Stimulated activated CD8-positive, alpha-beta memory T cell treated with anti-CD3 and anti-CD28 coated beads, Interleukin-4, amount 100 ng/mL, for 1 hour (primary cell): Measurements from ENCODE around the gene SLC29A4.
"Not testable (repeated sequence)": the region's sequence is repeated elsewhere in the genome, so short reads cannot be mapped to it uniquely, and the experiment has no call there.

Source experiments
- DNase-seq, 2 donors: peaks; one replicate each; pipeline ENCODE4 v3.0.0-alpha.2; 2020; ENCODE audit warnings: low read depth in 2 of 2, low spot score in 1 of 2

Gene SLC29A4

DNA sequence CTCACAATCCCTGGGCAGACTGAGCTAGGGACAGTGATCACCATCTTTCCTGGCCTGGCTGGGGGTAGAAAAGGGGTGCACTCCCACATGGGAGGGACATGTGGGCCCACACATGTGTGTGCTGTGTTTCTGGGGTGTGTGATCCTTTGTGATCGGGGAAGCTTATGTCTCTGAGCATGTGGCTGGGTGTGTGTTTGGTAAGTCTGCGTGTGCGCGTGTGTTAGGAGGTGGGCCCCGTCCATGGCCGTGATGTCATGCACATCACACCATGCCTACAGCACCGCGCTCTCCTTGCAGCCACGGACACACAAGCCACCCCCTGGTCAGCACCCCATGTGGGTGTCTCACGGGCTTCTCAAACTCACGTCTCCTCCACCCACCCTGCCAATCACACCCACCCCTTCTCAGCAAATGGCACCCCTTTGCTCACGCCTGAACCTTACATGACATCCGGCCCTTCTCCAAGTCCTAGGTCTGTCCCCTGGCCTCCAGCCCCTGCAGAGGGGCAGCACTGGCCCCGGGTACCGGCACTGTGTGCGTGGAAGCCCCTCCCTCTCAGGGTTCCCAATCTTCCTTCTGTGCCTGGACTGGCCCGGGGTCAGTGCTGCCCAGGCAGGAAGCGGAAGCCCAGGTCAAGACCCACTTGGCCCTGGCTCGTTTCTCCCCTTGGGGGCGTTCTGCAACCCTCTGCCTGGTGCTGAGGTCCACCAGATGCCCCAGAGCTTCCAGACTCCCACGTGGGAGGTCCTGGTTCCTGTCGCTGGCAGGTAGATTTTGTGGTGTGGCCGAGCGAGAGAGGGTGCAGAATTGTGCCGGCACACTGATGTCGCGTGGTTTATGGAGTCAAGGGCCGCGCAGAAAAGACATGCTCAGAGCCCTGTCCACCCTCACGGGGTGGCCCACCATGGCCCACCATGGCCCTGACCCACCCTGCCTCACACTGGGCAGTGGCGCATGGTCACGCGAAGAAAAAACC, 12.6 kb downstream of the SLC29A4 start:
- no peak for DNase-seq

- no peak for DNase-seq
Measured at GRCh38 chr7:5296015-5296610, 13.4 kb downstream of the SLC29A4 start.

DNA sequence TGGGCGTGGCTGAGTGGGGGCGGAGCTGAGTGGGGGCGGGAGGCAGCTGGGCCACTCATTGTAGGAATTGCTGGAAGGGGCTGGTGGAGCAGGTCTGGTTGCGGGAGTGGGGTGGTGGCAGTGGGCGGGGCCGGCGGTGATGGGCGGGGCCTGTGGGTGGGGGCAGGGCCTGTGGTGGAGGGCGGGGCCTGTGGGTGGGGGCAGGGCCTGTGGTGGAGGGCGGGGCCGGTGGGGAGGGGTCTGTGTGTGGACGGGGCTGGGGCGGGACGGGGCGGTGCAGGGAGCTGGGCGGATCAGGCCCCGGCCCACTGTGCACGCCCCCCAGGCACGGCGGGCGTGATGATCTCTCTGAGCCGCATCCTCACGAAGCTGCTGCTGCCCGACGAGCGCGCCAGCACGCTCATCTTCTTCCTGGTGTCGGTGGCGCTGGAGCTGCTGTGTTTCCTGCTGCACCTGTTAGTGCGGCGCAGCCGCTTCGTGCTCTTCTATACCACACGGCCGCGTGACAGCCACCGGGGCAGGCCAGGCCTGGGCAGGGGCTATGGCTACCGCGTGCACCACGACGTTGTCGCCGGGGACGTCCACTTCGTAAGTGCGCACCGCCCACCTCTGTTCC, 14.0 kb downstream of the SLC29A4 start:
- peak; percentile 23 to 55 for DNase-seq

DNA sequence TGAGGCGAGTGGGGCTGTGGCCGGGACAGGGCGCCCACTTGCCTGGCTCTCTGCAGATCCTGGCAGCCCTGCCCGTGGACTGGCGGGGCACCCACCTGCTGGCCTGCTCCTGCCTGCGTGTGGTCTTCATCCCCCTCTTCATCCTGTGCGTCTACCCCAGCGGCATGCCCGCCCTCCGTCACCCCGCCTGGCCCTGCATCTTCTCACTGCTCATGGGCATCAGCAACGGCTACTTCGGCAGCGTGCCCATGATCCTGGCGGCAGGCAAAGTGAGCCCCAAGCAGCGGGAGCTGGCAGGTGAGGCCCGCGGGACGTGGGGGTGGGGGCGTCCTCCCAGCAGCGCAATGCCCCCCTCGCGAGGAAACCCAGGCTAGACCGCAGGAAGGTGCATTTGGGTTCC, 17.6 kb downstream of the SLC29A4 start:
- no peak for DNase-seq

DNA sequence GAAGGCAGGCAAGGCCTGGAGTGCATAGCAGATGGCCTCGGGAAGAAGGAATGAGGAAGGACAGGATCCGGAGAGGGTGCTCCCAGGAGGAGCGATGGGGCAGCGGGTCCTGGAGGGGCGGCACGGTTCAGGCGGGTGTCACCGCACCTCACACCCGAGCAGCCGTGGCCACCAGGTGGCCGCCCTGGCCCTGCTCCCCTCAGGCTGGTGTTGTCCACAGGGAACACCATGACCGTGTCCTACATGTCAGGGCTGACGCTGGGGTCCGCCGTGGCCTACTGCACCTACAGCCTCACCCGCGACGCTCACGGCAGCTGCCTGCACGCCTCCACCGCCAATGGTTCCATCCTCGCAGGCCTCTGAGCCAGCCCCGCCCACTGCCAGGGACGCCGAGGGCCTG, 19.8 kb downstream of the SLC29A4 start:
- DNase-seq, result no peak

DNA sequence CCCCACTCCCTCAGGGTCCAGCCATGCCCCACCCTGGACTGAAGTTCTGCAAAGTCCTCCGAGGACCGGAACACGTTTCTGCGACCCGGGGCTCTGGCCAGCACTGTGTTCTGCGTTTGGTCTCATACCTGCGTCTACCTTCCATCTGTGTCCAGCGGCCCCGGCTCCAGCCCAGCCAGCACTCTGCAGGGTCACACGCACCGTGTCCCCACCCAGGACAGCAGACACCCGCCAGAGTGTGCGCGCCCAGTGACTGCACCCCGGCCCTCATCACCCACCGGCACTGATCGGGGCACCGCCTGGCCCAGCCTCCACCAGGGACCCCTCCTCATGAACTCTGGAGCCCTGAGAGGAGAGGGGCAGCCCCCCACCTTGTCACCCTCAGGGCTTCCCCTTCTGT, 20.3 kb downstream of the SLC29A4 start:
- DNase-seq, result no peak

DNA sequence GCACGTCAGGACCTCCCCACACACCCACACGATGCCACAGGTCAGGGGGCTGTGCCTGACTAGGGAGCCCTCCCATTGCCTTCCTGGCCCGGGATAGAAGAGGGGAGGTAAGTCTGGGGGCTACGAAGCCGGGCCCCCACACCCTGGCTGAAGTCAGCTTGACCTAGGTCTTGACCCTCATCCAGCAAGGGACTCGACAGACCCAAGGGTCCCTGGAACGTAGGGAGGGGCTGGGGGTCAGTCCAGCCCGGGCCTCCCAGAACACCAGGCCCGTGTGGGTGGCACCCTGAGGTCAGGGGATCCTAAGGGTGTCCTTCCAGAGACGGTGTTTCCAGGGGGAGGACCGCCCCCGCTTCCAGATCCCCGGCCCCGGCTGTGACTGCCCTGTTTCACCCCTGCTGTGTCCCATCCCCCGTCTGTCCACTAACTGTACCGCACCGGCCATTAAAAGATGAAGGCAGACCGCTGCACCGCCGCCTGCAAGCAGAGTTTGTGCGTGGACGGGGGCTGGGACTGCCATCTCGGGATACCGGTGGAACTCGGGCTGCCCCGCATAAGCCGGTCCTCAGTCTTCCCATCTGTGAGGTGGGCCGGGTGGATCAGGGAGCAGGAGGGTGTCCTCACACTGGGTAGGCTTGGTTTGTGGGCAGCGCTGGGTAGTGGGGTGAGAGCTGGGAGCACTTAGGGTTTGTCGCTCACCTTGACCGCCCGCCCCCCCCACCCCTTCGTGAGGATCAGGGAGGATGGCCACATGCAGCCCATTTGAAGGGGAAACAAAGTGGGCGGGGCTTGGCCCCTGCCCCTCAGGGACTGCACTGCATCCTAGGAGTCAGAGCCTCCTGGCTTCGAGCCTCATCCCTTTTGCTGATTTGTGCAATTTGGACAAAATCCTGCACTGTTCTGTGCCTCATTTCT, 21.1 kb downstream of the SLC29A4 start:
- DNase-seq, result no peak

DNA sequence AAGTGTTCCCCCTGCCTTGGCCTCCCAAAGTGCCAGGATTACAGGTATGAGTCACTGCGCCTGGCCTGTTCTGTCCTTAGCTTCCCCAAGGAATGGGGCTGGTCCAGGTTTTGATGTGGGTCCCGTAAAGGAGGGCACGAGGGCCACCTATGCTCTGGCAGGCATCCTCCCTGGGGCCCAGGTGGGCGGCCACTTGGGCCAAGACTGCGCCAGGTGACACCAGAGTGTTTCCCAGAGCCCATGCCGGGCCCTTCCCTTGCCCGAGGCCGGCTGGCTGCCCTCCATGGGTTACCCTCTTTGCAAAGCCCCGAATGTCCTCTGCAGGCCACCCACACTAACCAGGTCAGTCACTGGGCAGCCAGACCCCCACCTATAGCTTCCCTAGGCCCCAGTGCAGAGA, 22.3 kb downstream of the SLC29A4 start:
- DNase-seq, result not testable (repeated sequence)

DNA sequence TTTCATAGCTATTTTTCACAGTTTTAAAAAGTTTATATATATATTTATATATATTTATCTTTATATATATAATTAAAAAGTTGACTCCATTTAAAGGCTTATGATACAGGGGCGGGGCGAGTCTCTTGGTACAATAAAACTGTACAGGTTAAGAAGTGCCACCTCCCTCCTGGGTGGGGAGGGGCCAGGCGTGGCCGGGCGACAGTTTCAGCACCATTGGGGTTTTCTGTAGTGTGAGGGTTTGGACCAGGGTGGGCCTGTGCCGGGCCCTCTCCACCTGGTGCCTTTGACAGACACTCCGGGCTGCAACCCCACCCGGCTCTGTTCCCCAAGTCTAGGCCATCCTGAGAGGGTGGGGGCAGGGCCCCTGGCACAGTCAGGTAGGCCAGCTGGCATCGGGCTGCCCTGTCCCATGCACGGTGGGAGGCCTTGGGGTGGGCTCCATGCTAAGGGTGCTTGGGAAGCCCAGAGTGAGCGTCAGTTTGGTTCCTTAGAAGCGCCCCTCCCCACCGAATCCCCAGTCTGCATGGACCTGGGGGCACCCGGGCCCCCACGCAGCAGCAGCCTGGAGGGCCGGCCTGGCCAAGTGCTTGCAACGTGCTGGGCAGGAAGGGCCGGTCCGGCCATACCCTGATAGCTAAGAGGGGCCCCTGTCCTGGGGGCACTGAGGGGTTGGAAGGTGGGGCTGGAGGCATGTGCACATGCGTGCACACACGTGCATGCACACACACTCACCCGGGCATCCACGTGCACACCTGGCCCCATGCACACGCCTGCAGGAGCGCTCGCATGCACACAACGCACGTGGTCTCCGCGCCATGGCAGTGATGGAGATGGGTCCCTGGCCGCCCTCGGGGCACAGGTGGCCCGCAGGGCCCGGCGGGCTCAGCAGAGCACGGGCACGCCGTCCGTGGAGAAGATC, 24.7 kb downstream of the SLC29A4 start:
- DNase-seq, result not testable (repeated sequence)

DNA sequence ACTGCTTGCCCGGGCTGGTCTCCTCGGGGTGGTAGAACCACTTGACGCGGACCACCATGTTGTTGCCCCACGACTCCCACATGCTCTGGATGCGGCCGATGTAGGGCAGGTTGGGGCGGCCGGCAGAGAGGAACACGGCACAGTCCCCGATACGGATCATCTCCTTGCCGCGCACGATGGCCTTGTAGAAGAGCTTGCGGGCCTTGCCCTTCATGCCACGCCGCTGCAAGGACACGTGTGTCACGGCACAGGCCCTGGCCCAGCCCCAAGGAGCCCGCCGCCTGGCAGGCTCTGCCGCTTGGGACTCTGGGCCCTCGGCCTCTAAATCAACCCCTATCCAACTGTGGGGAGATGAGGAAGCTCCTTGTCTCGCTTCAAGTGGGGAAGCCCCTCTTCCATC, 26.4 kb downstream of the SLC29A4 start:
- no peak for DNase-seq

- DNase-seq, result no peak
Measured at GRCh38 chr7:5310822-5311405, 28.2 kb downstream of the SLC29A4 start.

GRCh38 chr7:5312276-5313070, 29.7 kb downstream of the SLC29A4 start:
- DNase-seq, result not testable (repeated sequence)

GRCh38 chr7:5313076-5313885, 30.5 kb downstream of the SLC29A4 start:
- not testable (repeated sequence) for DNase-seq

- DNase-seq, result no peak
Measured at GRCh38 chr7:5314864-5315263, 32.1 kb downstream of the SLC29A4 start.

DNA sequence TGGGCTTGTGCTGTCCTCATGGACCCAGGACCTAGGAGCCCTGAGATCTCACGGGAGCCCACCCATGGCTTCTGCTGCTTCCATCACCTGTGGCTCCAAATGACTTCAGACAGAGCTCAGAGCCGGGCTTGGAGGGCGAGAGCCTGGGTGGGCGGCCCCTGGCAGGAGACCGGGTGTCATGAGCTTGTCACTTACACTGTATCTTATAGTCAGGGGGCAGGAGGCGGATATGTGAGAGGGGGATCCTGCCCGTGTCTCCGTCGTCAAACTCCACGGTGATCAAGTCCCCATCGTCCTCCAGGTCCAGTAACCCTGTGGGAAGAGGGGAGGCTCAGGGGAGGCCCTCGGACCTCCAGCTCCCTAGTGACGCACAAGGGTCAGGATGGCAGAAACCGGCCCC, 33.0 kb downstream of the SLC29A4 start:
- DNase-seq, result no peak

- not testable (repeated sequence) for DNase-seq
Measured at GRCh38 chr7:5318613-5319012, 35.9 kb downstream of the SLC29A4 start.

- DNase-seq, result no peak
Measured at GRCh38 chr7:5320391-5320790, 37.6 kb downstream of the SLC29A4 start.
